ENCODE results near the gene CEP78.

CEP78 gene

DNA sequence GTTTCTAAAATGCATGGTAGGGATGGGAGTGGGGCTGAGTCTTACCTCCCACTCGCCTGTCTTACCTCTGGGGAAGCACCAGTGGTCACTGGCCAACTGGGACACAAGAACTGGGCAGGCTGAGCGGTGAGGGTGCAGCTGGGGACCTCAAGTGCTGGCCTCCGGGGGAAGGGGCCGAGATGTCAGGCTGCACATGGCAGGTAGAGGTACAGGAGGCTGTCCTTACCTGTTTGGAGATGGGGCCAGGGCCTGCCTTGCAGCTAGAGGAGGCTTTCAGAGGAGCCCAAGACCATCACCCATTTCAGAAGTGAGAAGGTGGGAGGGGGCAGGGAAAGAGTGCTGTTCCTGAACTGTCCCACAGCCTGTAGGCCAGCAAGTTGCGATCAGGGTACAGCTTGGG lies 75.2 kb downstream of the CEP78 start:
- no peak for DNase-seq

GRCh38 chr9:78311886-78312524 lies 76.1 kb downstream of the CEP78 start:
- DNase-seq: no peak

- DNase-seq: no peak
Observed at GRCh38 chr9:78314550-78314949, 78.7 kb downstream of the CEP78 start.

- no peak for DNase-seq
Observed at GRCh38 chr9:78314953-78315870, 79.3 kb downstream of the CEP78 start.

- DNase-seq: no peak
Observed at GRCh38 chr9:78316166-78316892, 80.5 kb downstream of the CEP78 start.

DNA sequence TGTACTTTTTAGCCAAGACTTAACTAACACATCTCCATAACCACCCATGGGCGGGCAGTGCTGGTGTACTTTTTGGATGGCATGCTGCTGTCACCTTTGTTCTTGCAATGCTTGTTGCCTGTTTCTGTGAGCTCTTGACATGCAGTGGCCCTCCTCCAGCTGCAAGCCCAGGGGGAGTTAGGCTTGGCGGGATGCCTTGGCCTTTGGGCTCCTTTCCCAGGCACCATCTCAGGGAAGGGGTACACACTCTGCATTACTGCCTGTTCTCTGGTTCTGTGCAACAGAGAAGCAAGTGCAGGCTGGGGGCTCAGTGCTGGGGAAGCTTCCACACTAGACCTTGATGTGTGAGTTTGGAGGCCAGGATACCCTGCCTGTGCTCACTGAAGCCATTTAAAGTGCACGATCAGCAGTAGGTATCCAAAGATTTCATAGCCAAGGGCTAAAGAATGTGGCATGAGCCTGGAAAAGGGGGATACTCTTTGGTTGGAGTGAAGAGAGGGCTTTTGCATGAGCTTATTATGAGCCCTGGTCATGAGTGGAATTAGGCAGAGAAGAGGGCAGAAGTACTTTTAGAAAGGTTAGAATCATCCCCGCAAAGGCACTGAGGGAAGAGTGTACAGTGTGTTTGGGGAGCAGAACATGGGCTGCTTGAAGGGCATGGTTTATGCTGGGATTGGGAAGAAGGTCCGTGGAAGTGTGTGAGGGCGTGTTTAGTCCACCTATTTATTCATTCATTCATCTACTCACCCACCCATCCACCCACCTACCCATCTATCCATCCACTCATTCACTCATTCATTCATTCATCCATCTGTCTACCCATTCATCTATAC lies 83.5 kb downstream of the CEP78 start:
- DNase-seq: no peak

- no peak for DNase-seq
Observed at GRCh38 chr9:78320030-78320693, 84.3 kb downstream of the CEP78 start.

- DNase-seq: no peak
Observed at GRCh38 chr9:78320875-78321496, 85.1 kb downstream of the CEP78 start.

- DNase-seq: no peak
Observed at GRCh38 chr9:78321505-78321904, 85.6 kb downstream of the CEP78 start.

DNA sequence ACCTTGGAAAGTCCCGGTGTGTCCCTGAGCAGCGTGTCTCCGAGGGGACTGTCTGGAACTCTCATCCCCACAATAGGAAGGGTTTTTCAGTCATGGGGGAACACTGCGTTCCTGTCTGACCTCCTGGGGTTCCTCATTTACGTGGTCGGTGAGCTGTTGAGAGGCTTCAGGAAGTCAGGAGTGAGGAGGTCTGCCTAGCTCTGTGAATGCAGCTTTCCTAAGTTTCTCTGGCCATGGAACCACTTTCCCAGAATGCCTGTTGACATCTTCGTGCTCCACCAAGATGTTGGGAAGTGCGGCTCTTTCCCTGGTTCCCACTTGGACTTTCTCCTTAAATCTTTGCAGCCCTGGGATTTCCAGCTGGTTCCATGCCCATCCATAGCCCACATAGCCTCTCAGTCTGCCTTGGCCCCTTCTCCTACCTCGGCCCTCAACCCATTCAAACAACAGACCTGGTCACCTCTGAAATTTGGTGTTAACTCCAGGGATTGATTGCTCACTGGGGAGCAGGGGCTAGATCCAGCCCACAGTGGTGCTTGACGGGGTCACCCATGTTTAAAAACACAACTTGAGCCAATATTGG lies 88.3 kb downstream of the CEP78 start:
- no peak for DNase-seq

- DNase-seq: no peak
Observed at GRCh38 chr9:78324682-78325081, 88.8 kb downstream of the CEP78 start.

DNA sequence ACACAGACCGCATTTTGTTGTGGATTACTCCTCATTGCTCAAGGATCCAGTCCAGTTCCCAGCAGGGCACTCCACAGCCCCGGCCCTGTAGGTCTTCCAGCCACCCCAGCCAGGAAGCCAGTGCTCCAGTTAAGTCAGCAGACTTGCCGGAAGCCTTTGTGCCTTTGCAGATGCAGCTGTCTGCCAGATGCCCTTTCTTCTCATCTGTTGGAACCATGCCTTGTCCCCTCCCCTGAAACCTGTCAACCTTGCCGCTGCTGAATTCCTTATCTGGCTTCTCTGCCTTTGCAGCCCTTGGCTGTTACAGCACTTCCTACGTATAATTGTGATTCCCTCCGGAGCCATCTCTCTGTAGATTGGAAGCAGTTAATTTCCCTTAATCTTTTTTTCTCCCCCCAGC lies 89.5 kb downstream of the CEP78 start:
- DNase-seq: no peak

GRCh38 chr9:78325846-78326360 lies 90.0 kb downstream of the CEP78 start:
- no peak for DNase-seq

DNA sequence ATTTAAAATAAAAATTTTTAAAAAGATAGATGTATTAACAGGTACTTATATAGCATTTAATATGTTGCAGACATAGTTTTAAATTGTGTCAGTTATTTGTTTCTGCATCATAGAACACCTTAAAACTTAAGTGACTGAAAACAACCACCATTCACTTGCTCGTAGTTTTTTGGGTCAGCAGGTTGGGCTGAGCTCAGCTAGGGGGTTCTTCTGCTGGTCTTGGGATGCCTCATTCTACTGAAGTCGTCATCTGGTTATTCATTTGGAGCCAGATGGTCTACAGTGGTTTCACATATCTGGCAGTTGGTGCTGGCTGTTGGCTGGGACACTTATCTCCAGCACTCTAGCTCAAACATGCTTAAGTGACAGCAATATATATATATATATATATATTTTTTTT lies 90.7 kb downstream of the CEP78 start:
- no peak for DNase-seq
